PC-3 (cell line): Measurements from ENCODE around the gene SULT6B1. TPM values are rescaled to one million over a fixed set of nuclear protein-coding genes. Genes with fewer than 3 reads are reported as not detected.

Source experiments
- ATAC-seq: fragments of 200-7000 bp; cut with Tn5 transposase; 2 replicates; pipeline ENCODE4 v1.9.1; 2020; ENCODE audit warnings: mild to moderate bottlenecking, moderate library complexity
- Bru-seq: library from RNA; stranded (reverse); fragments of 400-500 nt; gene quantifications from one replicate; lab custom pipeline; 2021; lab: Mats Ljungman, UMichigan
- BruChase-seq, 2 experiments: library from RNA; stranded (reverse); fragments of 400-500 nt; gene quantifications; one replicate each; lab custom pipeline; 2021; lab: Mats Ljungman, UMichigan
- BruUV-seq: library from RNA; stranded (reverse); fragments of 400-500 nt; replicated peaks from 2 replicates; lab custom pipeline; 2021; lab: Mats Ljungman, UMichigan
- CTCF ChIA-PET: fragments of 300-600 bp; sonication (Branson Sonifier 250); formaldehyde crosslinking; loops from one replicate; lab custom pipeline; 2022; ENCODE audit warnings: antibody characterized with exemption; lab: Charles Lee
- POLR2A ChIA-PET: fragments of 300-600 bp; sonication (Branson Sonifier 250); formaldehyde crosslinking; loops from one replicate; lab custom pipeline; 2022; ENCODE audit warnings: antibody characterized with exemption; ENCODE audit not compliant: unreplicated experiment; lab: Charles Lee
- DNase-seq: peaks from one replicate; pipeline ENCODE4 v3.0.0-alpha.2; 2015
- H2AFZ ChIP-seq: fragments of 300-600 bp; sonication (generic); 2 replicates; pipeline ENCODE4 v1.6.0; 2016; ENCODE audit warnings: antibody characterized with exemption, low read length
- H3F3A ChIP-seq: fragments of 300-600 bp; sonication (generic); one replicate; pipeline ENCODE4 v1.6.0; 2017; ENCODE audit warnings: antibody characterized with exemption, low read length, control low read depth, mild to moderate bottlenecking; ENCODE audit not compliant: unreplicated experiment
- H3K27ac ChIP-seq: fragments of 300-600 bp; sonication (generic); 2 replicates; pipeline ENCODE4 v1.5.1; 2016; ENCODE audit warnings: mild to moderate bottlenecking, low read length
- H3K27me3 ChIP-seq: fragments of 300-600 bp; sonication (generic); 2 replicates; pipeline ENCODE4 v1.6.1; 2016; ENCODE audit warnings: low read length, mixed read lengths
- H3K36me3 ChIP-seq: fragments of 300-600 bp; sonication (generic); 2 replicates; pipeline ENCODE4 v1.6.1; 2016; ENCODE audit warnings: low read depth, mixed run types, low read length, mixed read lengths
- H3K4me1 ChIP-seq: fragments of 300-600 bp; sonication (generic); 2 replicates; pipeline ENCODE4 v1.5.1; 2016; ENCODE audit warnings: low read length; ENCODE audit not compliant: insufficient read depth
- H3K4me2 ChIP-seq: fragments of 300-600 bp; sonication (generic); 2 replicates; pipeline ENCODE4 v1.6.0; 2016; ENCODE audit warnings: low read length
- H3K4me3 ChIP-seq: fragments of 300-600 bp; sonication (generic); 2 replicates; pipeline ENCODE4 v1.5.1; 2016; ENCODE audit warnings: mild to moderate bottlenecking, low read length, mixed read lengths
- H3K79me2 ChIP-seq: fragments of 300-600 bp; sonication (generic); 2 replicates; pipeline ENCODE4 v1.6.1; 2017; ENCODE audit warnings: low read length, mixed read lengths
- H3K9ac ChIP-seq: fragments of 300-600 bp; sonication (generic); 2 replicates; pipeline ENCODE4 v1.6.0; 2016; ENCODE audit warnings: mild to moderate bottlenecking, low read length
- H3K9me2 ChIP-seq: fragments of 300-600 bp; sonication (generic); replicated peaks from 2 replicates; pipeline ENCODE4 v1.6.1; 2016; ENCODE audit warnings: mixed run types, low read length, mixed read lengths
- H3K9me3 ChIP-seq: fragments of 300-600 bp; sonication (generic); 2 replicates; pipeline ENCODE4 v1.6.1; 2016; ENCODE audit warnings: low read length, mixed read lengths
- H4K20me1 ChIP-seq: fragments of 300-600 bp; sonication (generic); 2 replicates; pipeline ENCODE4 v1.6.1; 2016; ENCODE audit warnings: low read length, mixed read lengths
- CTCF ChIP-seq: fragments of 300-600 bp; sonication (generic); conservative IDR thresholded peaks from 2 replicates; pipeline ENCODE4 v1.5.1; 2017; ENCODE audit warnings: antibody characterized with exemption, low read depth, mild to moderate bottlenecking, low read length
- EZH2 ChIP-seq: fragments of 300-600 bp; sonication (generic); IDR thresholded peaks from one replicate; pipeline ENCODE4 v1.6.1; 2017; ENCODE audit warnings: antibody characterized with exemption, mild to moderate bottlenecking, low read length; ENCODE audit not compliant: unreplicated experiment
- EZH2phosphoT487 ChIP-seq: fragments of 300-600 bp; sonication (generic); IDR thresholded peaks from 2 replicates; pipeline ENCODE4 v1.6.1; 2018; ENCODE audit warnings: mild to moderate bottlenecking, antibody characterized with exemption, low read length, borderline replicate concordance
- intact Hi-C: fragments of 100-400 bp; cut with micrococcal nuclease; formaldehyde crosslinking; loops from 2 replicates; pipeline ENCODE4 v1.9.0; 2023
- long read RNA-seq: library from polyadenylated mRNA; unstranded; transcript quantifications from one replicate; pipeline ENCODE4 v2.0.0, GENCODE V29; 2021; ENCODE audit not compliant: unreplicated experiment
- total RNA-seq: library from RNA; depleted of rRNA; stranded (reverse); fragments of >200 nt; gene quantifications from 2 replicates; pipeline ENCODE4 v1.2.3, GENCODE V29; 2014; rRNA removed

The SULT6B1 gene
- total RNA-seq (not detected in 2 replicates), Bru-seq, nascent RNA (percentile 8 among the genes with signal in this experiment), BruChase-seq, experiment 1, labeled RNA remaining after a 6-hour chase (percentile 9 among the genes with signal in this experiment), BruChase-seq, experiment 2, labeled RNA remaining after a 2-hour chase (percentile 11 among the genes with signal in this experiment)
- long read RNA-seq, result 0 reads

GRCh38 chr2:37188570-37188969 is at the start of gene SULT6B1:
Gene SULT6B1, minus strand, starts transcription at chr2:37188670. Its CDS starts 30 bp downstream, at chr2:37188640.
- Histone ChIP-seq H3K4me2 (peak within 1 kb of the TSS; percentile 47), H3K4me3 (no peak within 1 kb of the TSS), H3K36me3 (no peaks in the 10 kb centered on the region), H3K9me2 (no peaks in the 10 kb centered on the region), H3K79me2 (no peaks in the 10 kb centered on the region), H3K4me1 (peaks cover 14% of the 10 kb centered on the region), H3F3A (no peaks in the 10 kb centered on the region), H4K20me1 (no peaks in the 10 kb centered on the region), H3K9me3 (no peaks in the 10 kb centered on the region), H3K27me3 (no peaks in the 10 kb centered on the region), H3K9ac (no peak within 1 kb of the TSS), H2AFZ (peak within 1 kb of the TSS; percentile 70), H3K27ac (peak within 1 kb of the TSS; percentile 20; the same call in 1 of the 2 replicates)
- ChIA-PET CTCF (no interaction called here), POLR2A (no interaction called here)
- intact Hi-C loops, result no loop called here
- ATAC-seq (no peak), DNase-seq (no peak)
- BruUV-seq, result no TSS peak
- no peak for TF ChIP-seq CTCF
- no peak for TF ChIP-seq EZH2
- TF ChIP-seq EZH2phosphoT487, result no peak

GRCh38 chr2:37232131-37232933 is 43.9 kb upstream of the SULT6B1 start:
- ChIA-PET POLR2A (interaction anchor here (1.4 kb wide), 1 partner anchor 90 kb away, joined by 4 read pairs; no protein-coding TSS in a partner anchor), CTCF (no interaction called here)
- peak overlapping the region; percentile 91 for H3K4me3 ChIP-seq
- H3K36me3 ChIP-seq, result peaks cover 16% of the 10 kb centered on the region
- TF ChIP-seq EZH2phosphoT487, result no peak
- no peak for TF ChIP-seq EZH2
- TF ChIP-seq CTCF, result no peak
- H2AFZ ChIP-seq, result peak overlapping the region; percentile 89
- BruUV-seq, result no TSS peak
- peaks cover 20% of the 10 kb centered on the region for H4K20me1 ChIP-seq
- H3K79me2 ChIP-seq, result peaks cover 87% of the 10 kb centered on the region
- intact Hi-C loops, result no loop called here
- DNase-seq, result peak; percentile 15
- H3K4me2 ChIP-seq, result peak overlapping the region; percentile 91
- no peaks in the 10 kb centered on the region for H3K27me3 ChIP-seq
- H3K9me2 ChIP-seq, result no peaks in the 10 kb centered on the region
- H3K9me3 ChIP-seq, result no peaks in the 10 kb centered on the region
- H3F3A ChIP-seq, result no peaks in the 10 kb centered on the region
- H3K9ac ChIP-seq, result peak overlapping the region; percentile 92
- H3K4me1 ChIP-seq, result peaks cover 23% of the 10 kb centered on the region
- 0 out of 2 replicates have a peak overlapping the region, but pooled peaks have one; percentile 66 for H3K27ac ChIP-seq
- ATAC-seq, result peak; percentile 26
